Neural cell (in vitro differentiated cells): ENCODE measurements around the gene ZDHHC12. TPM values are rescaled to one million over a fixed set of nuclear protein-coding genes. Genes with fewer than 3 reads are reported as not detected.

Experiments
- H2AFZ ChIP-seq: fragments of 200-600, 300-800 bp; sonication (generic), shearing (Covaris generic); 2 replicates; pipeline ENCODE4 v1.6.0; 2014; ENCODE audit warnings: low read depth, mild to moderate bottlenecking, antibody characterized with exemption, low read length, moderate library complexity
- H3F3A ChIP-seq: fragments of 200-600 bp; shearing (Covaris generic); 2 replicates; pipeline ENCODE4 v1.6.1; 2016; ENCODE audit warnings: mild to moderate bottlenecking, moderate library complexity, mixed read lengths, antibody characterized with exemption, low read length; ENCODE audit not compliant: insufficient read depth, poor library complexity, severe bottlenecking
- H3K27ac ChIP-seq: fragments of 200-600, 300-800 bp; sonication (generic), shearing (Covaris generic); 2 replicates; pipeline ENCODE4 v1.5.1; 2014; ENCODE audit warnings: mild to moderate bottlenecking, low read length, moderate library complexity
- H3K27me3 ChIP-seq: fragments of 300-800, 200-600 bp; sonication (generic), shearing (Covaris generic); 2 replicates; pipeline ENCODE4 v1.6.0; 2014; ENCODE audit warnings: mild to moderate bottlenecking, low read depth, low read length, moderate library complexity; ENCODE audit not compliant: insufficient read depth
- H3K36me3 ChIP-seq: fragments of 300-800, 200-600 bp; sonication (generic), shearing (Covaris generic); 2 replicates; pipeline ENCODE4 v1.5.1; 2014; ENCODE audit warnings: mild to moderate bottlenecking, antibody characterized with exemption, low read length, moderate library complexity; ENCODE audit not compliant: insufficient read depth
- H3K4me2 ChIP-seq: fragments of 300-800, 200-600 bp; sonication (generic), shearing (Covaris generic); 2 replicates; pipeline ENCODE4 v1.6.0; 2014; ENCODE audit warnings: mild to moderate bottlenecking, low read length
- H3K4me3 ChIP-seq: fragments of 300-800, 200-600 bp; sonication (generic), shearing (Covaris generic); 2 replicates; pipeline ENCODE4 v1.5.1; 2014; ENCODE audit warnings: mild to moderate bottlenecking, low read length, moderate library complexity
- H3K79me2 ChIP-seq: fragments of 200-600 bp; shearing (Covaris generic); replicated peaks from 2 replicates; pipeline ENCODE4 v1.6.0; 2014; ENCODE audit warnings: mild to moderate bottlenecking, low read length, moderate library complexity; ENCODE audit not compliant: insufficient read depth
- H3K9ac ChIP-seq: fragments of 300-800, 200-600 bp; sonication (generic), shearing (Covaris generic); 2 replicates; pipeline ENCODE4 v1.6.1; 2016; ENCODE audit warnings: mild to moderate bottlenecking, low read length, mixed read lengths
- H3K9me2 ChIP-seq: fragments of 200-600 bp; shearing (Covaris generic); 2 replicates; pipeline ENCODE4 v1.6.1; 2016; ENCODE audit warnings: mild to moderate bottlenecking, low read length, mixed read lengths; ENCODE audit not compliant: insufficient read depth
- H3K9me3 ChIP-seq: fragments of 200-600, 300-800 bp; sonication (generic), shearing (Covaris generic); 2 replicates; pipeline ENCODE4 v1.6.1; 2016; ENCODE audit warnings: mild to moderate bottlenecking, mixed run types, low read length, moderate library complexity, mixed read lengths
- H4K20me1 ChIP-seq: fragments of 200-600 bp; shearing (Covaris generic); 2 replicates; pipeline ENCODE4 v1.6.1; 2016; ENCODE audit warnings: mild to moderate bottlenecking, mixed run types; ENCODE audit not compliant: insufficient read depth
- RAD21 ChIP-seq: fragments of 450-650 bp; conservative IDR thresholded peaks from 2 replicates; pipeline ENCODE4 v1.6.1; 2014; ENCODE audit warnings: antibody characterized with exemption, mild to moderate bottlenecking, moderate library complexity
- polyA plus RNA-seq: library from polyadenylated mRNA; depleted of rRNA; stranded (reverse); fragments of >200 nt; gene quantifications from 2 replicates; pipeline ENCODE4 v1.2.3, GENCODE V29; 2014
- small RNA-seq, 3 experiments: library from RNA; depleted of rRNA; stranded (forward); fragments of <200 nt; gene quantifications; one replicate each; pipeline ENCODE3, GENCODE V24; 2012

ZDHHC12 gene
- polyA plus RNA-seq, 1 donor from 2014 or later = 0.09 TPM

DNA sequence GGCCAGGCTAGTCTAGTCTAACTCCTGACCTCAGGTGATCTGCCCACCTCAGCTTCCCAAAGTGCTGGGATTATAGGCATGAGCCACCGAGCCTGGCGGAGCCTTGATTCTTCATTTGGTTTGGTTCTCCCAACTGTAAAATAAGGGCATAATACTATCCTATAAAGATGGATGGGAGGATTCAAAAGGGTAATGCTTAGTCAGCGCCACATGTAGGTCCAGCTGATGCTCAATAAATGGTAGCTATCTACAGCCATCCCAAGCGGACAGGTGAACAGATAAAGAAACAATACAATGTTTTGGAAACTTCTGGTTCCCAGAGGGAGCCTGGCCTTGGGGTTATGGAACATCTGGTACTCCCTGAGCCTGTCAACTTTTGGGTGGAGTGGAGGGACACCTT is 48.5 kb downstream of the ZDHHC12 start:
- Histone ChIP-seq H3K4me2 (no peak overlapping the region), H2AFZ (no peak overlapping the region), H3K4me3 (no peak overlapping the region), H3K9me3 (no peaks in the 10 kb centered on the region), H3K27ac (no peak overlapping the region), H3K27me3 (no peaks in the 10 kb centered on the region), H3K9ac (no peak overlapping the region), H3K9me2 (no peaks in the 10 kb centered on the region), H3K79me2 (no peaks in the 10 kb centered on the region), H3F3A (no peaks in the 10 kb centered on the region), H4K20me1 (no peaks in the 10 kb centered on the region), H3K36me3 (no peaks in the 10 kb centered on the region)
- TF ChIP-seq RAD21 = no peak

Small RNAs within 50 kb of the gene (small RNA-seq; reads per million reads assigned to genes)
- 0 reads per million in 3 experiments for gene RF00017
- 0 reads per million in 3 experiments for gene RN7SL560P

Other genes with a start within 250 kb of the ZDHHC12 start
- gene GLE1, start 219.4 kb downstream of the ZDHHC12 start, polyA plus RNA-seq = 29.6 and 33.2 TPM in 2 replicates
- gene SPTAN1, start 171.5 kb downstream of the ZDHHC12 start, polyA plus RNA-seq = 287 and 353 TPM in 2 replicates
- gene DYNC2I2, start 67.3 kb downstream of the ZDHHC12 start, polyA plus RNA-seq = 82.5 and 86.6 TPM in 2 replicates
- gene SET, start 34.9 kb downstream of the ZDHHC12 start, polyA plus RNA-seq = 549 and 855 TPM in 2 replicates
- gene PKN3, start 21.6 kb downstream of the ZDHHC12 start, polyA plus RNA-seq = 0.06 and 1.4 TPM in 2 replicates
- 30.6 and 32.2 TPM in 2 replicates for gene ZER1, start 47.8 kb upstream of the ZDHHC12 start, polyA plus RNA-seq
- gene TBC1D13, start 63.1 kb upstream of the ZDHHC12 start, polyA plus RNA-seq = 24.4 and 30.0 TPM in 2 replicates
- 60.1 and 61.5 TPM in 2 replicates for gene ENDOG, start 94.4 kb upstream of the ZDHHC12 start, polyA plus RNA-seq
- gene SPOUT1, start 105.7 kb upstream of the ZDHHC12 start, polyA plus RNA-seq = 26.7 and 34.7 TPM in 2 replicates
- 22.6 and 24.4 TPM in 2 replicates for gene KYAT1, start 157.8 kb upstream of the ZDHHC12 start, polyA plus RNA-seq
- 11.6 and 15.6 TPM in 2 replicates for gene LRRC8A, start 158.0 kb upstream of the ZDHHC12 start, polyA plus RNA-seq
- gene PHYHD1, start 196.9 kb upstream of the ZDHHC12 start, polyA plus RNA-seq = not detected in 2 replicates
- gene DOLK, start 223.5 kb upstream of the ZDHHC12 start, polyA plus RNA-seq = 11.3 and 14.4 TPM in 2 replicates
- 21.2 and 24.0 TPM in 2 replicates for gene NUP188, start 223.6 kb upstream of the ZDHHC12 start, polyA plus RNA-seq